ENCODE measurements around the gene NEXN.
A peak's percentile ranks its signal among the peaks of the same experiment; 100 is the strongest.
"Not testable (repeated sequence)": the region's sequence is repeated elsewhere in the genome, so short reads cannot be mapped to it uniquely, and the experiment has no call there.

The NEXN gene

DNA sequence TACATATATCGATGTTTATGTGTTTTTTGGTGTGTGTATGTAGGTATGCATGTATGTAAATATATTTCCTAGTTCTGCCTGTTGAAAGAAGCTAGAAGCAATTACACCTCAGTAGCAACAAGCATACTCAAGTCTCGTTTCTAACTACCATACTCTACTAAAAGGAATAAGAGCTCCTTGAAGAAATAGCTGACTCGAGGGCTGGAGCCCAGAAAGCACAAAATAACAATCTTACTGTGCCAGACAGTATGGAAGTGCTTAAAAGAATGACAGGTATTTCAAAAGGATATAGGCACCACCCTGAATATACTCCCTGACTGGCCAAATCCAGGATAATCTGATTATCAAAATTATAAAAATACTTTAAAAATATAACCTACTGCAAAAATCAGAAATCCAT is 67.3 kb downstream of the NEXN start:
- intact Hi-C loops (cut with DNase I) = no loop called here
- no peak for DNase-seq

DNA sequence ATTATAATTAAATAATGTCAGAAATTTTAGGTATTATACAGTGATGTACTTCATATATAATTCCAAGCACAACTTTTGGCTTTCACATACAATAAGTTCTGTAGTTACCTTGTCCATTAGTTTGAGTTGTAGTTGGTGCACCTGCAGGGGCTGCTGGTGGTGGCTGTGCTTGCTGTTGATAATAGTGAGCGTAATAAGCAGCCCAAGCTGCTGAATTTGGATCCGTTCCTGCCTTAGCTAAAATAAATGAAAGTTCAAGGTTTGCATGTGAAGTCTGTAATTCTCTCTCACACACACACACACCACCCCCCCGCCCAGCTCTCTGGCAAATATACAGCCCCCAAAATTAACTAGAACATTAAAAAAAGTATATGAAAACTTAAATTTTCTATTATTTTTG is 68.0 kb downstream of the NEXN start:
- intact Hi-C loops (cut with DNase I) = no loop called here
- no peak for DNase-seq

DNA sequence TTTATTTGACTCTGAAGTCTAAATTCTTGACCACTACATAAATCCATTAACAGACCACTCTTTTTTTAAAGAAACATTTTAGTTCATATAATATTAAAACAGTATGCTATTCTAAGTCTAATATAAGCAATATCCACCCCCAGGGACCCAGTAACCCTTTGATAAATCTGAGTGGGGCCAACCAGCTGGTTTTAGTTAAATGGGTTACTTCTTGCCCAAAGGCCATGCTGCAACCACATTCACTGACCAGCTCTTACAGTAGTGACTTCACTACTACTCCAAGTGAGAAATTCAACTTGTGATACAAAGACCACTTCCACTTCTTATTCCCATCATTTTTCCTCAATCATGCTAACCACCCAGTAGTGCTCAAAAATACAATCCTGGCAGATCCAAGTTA is 70.0 kb downstream of the NEXN start:
- intact Hi-C loops (cut with DNase I) = no loop called here
- no peak for DNase-seq

DNA sequence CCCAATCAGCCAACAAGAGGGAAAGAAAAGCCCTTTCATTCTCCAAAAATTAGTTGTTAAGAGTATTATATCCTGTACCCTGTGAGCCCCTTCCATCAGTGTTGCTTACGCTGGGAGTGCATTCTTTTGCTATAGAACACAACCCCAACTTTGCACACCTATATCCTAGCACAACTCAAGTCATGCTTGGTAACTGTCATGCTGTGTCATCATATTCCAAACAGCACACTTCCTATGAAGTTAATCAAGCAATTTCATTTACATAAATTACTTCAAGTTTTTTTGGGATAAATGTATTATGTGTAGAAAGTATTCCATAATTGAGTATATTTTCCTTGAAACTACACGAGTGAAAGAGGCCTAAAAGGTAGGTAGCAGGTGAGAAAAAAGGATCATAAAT is 70.4 kb downstream of the NEXN start:
- intact Hi-C loops (cut with DNase I) = no loop called here
- DNase-seq = no peak

DNA sequence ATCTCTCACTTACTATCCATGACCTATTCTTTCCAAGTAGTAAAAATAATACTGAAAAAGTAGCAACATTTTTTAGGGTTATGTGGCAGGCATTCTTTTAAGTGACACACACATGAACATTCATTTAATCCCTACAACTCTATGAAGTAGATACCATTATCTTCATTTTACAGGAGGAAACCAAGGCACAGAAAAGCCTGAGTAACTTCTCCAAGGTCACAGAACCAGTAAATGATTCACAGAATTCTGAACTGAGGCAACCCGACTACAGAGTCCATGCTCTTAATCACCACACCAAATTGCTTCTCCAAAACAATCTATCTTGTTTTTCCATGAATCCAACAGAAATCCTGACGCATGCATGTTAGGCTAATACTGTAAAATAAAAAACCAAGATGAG is 73.0 kb downstream of the NEXN start:
- DNase-seq = no peak

DNA sequence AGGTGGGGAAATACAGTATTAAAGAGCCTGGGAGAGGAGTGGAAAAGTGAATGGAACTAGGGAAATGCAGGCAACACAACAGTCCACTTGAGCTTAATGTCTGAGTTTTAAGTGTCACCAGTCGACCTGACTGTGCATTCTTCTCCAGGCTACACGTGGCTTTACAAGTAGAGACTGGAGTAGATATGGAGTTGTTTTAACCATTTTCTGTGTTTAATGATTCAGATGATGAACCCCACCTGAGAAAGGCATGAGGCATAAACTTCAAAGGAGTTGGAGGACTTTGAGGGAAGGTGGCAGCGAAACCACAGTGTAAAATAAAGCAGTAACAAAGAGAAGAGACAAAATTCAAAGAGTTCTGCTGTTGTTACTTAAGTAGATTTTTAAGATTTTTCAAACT is 77.9 kb downstream of the NEXN start:
- DNase-seq = no peak
- intact Hi-C loops (cut with DNase I) = no loop called here

More for the DNA sequence above, 73.0 kb downstream of the NEXN start:
- intact Hi-C loops (cut with DNase I) = no loop called here

DNA sequence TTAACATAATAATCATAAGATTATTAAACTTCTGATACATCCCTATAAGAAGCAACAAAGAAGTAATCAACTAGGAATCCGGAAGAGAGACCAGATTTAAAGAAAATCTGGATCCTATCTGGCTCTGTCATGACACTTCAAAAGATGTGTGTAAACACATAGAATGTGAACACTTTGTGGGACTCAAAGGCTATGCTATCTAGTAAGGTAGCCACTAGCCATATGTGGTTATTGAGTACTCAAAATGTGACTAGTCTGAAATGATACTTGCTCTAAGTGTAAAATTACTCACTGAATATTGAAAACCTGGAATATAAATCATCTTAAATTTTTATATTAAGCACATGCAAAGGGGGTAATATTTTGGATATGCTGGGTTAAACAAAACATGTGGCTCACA is 81.8 kb downstream of the NEXN start:
- intact Hi-C loops (cut with DNase I) = no loop called here

DNA sequence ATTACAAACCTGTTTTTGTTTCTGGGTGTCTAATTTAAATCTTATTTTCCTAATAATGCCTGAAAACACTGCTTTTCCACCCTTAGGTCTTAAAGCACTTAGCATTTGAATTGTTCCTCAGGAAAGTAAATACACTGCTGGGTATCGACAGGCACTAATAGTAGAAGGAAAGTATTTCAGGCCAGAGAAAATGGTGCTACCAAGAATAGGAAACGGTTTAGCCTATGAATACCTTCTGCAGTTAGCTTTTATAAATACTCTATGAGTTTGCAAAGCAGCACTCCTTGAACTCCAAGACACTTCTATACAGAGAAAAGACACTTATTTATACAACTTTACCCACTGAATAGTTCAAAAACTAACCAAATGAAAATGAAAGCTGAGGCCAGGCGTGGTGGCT is 83.7 kb downstream of the NEXN start:
- no peak for DNase-seq
- intact Hi-C loops (cut with DNase I) = no loop called here

More for the DNA sequence above, 81.8 kb downstream of the NEXN start:
- no peak for DNase-seq

DNA sequence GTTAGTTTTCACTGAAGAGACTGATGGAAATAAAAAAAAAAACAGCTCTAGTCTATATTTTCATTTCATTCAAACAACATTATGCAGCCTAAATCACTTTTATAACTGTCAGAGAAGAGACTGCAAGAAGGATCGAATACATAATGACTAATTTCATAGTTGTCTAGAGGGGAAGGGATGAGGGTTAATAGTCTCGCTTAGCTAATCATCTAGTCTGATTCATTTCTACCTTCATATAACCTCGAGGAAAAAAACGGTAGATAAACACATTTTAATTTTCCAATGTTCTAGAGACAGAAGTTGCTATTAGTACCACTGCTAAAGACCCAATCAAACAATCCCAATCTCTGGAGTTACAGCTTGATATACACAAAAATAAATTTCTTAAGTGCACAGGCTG is 87.0 kb downstream of the NEXN start:
- intact Hi-C loops (cut with DNase I) = no loop called here
- DNase-seq = no peak

DNA sequence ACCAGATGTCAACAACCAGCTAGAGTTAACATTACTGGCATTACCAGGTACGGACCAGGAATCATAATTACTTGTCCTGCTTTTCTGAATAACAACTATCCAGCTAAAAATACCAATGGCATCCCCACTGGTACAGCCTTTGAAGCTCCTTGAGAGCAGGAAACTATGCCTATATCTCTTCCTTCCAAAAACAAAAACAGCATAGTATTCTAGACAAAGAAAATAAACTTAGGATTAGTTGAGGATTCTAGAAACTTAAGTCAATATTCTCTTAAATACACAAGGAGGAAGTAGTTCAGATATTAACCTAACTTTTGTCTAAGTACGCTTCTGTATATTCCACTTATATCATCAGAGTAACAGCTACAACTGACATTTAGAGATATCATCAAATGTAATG is 87.5 kb downstream of the NEXN start:
- intact Hi-C loops (cut with DNase I) = no loop called here
- DNase-seq = no peak

DNA sequence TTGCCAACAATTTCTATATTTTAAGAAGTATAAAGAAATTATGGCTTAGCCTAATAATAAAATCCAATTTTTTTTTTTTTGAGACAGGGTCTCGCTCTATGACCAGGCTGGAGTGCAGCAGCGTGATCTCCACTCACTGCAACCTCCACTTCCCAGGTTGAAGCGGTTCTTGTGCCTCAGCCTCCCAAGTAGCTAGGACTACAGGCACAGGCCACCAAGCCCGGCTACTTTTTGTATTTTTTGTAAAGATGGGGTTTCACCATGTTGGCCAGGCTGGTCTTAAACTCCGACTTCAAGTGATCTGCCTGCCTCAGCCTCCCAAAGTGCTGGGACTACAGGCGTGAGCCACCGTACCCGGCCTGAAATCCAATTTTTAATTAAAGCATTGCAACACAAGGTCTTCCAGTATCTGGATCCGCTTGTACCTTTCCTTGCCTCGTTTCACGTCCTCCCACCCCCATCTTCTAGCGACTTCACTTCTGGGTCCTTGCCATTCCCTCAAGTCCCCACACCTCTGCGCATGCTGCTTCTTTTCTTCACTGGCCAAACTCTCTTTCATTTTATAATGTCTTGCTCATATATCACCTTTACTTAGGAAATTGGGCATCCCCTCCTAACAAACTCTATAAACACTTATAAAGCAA is 88.1 kb downstream of the NEXN start:
- intact Hi-C loops (cut with DNase I) = no loop called here

DNA sequence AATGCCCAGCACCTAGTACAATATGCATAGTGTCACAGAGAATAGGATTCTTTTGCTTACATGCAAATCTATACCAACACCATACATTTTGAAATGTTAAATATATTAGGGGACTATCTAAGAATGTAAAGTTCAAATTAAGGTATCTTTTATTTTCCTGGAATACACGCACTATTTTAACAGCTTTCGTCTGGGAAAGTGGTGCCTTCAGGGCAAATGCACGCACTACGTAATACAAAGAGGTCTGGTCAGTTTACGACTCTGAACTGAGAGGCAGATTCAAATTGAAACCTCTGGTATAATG is 89.5 kb downstream of the NEXN start:
- DNase-seq = no peak
- intact Hi-C loops (cut with DNase I) = loop anchor here (2.0 kb wide), 1 partner anchor 137 kb away; no protein-coding TSS in a partner anchor

More for the DNA sequence above, 88.1 kb downstream of the NEXN start:
- no peak for DNase-seq

DNA sequence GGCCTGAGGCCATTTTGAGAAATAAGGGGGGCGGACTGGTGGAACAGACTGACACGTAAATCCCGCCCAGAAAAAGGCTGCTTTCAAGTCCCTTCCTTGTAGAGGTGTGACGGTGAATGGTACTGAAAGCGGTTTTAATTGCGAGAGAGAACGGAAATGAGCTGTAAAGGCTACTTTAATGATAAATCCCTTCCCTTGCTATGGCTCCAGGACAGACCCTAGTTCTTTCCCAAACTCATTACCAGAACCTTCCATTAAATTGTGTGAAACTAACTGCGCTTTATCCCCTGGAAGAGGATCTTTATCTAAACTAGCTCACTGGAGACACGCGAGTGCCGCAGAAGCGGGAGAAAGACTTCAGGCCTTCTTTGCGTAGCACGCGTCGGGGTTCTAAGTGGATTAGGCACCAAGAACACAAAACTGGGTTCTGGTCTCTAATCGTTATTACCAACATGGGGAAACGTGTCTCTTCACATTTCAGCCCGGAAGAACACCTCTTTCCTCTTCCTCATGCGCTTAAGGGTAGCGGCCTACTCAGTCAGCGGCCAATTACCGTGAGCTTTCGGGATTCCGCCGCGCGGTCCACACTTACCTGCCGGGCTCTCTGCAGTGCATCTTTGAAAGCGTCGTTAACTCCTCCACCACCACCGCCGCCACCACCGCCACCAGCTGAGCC is 90.0 kb downstream of the NEXN start:
- intact Hi-C loops (cut with DNase I) = loop anchor here (2.0 kb wide), 1 partner anchor 136 kb away; no protein-coding TSS in a partner anchor
- peak in 5 of 10 donors; percentile 13 to 77 (median 35) for DNase-seq

DNA sequence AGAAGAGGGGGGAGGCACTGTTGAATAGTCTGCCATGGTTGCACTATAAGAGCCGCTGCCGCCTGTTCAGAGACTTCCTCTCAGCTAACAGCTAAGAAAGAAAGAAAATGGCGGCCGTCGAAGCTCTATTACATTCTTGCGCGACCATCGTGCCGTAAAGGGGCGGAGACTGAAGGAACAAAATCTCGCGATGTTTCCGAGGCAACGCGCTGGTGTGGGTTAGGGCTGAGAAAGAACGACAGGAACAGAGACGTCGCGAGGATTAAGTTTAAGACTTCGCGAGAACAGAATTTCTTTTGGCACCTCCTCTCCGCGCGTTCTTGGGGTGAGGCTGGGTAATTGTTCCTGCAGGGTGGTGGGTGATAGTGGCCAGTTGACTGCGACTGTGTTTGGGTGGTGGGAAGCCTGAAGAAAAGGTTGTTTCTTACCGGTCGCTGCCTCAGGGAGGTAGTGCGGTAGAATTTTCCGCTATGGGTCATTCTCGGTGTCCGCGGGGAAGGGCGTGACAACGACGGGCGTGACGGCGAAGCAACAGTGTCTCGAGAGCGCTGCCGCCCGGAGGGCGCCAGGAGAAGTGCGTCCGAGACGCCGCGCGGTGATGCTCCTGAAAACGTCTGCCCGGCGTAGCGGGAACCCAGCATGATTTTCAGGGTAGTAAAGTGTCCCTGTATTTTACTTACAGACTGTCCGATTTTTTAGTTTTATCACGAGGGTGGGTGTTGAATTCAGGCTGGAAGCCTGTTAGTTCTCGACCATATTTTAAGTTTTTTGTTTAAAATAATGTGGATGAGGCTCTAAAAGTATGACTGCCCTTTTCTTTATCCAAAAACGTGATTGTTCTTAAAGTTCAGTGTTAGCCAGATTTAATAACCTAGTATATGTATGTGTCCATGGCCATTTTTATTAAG is 90.8 kb downstream of the NEXN start, which contains the start of gene FUBP1:
Gene FUBP1, minus strand, starts transcription at position 104 of the 908 bp plus-strand sequence. Its CDS starts 68 bp downstream, at position 36.
- peak; percentile 84 to 98 (median 92) for DNase-seq
- intact Hi-C loops (cut with DNase I) = loop anchor here (1.0 to 2.0 kb wide), 2 partner anchors 25 to 136 kb away; partner anchors contain the start of gene DNAJB4

DNA sequence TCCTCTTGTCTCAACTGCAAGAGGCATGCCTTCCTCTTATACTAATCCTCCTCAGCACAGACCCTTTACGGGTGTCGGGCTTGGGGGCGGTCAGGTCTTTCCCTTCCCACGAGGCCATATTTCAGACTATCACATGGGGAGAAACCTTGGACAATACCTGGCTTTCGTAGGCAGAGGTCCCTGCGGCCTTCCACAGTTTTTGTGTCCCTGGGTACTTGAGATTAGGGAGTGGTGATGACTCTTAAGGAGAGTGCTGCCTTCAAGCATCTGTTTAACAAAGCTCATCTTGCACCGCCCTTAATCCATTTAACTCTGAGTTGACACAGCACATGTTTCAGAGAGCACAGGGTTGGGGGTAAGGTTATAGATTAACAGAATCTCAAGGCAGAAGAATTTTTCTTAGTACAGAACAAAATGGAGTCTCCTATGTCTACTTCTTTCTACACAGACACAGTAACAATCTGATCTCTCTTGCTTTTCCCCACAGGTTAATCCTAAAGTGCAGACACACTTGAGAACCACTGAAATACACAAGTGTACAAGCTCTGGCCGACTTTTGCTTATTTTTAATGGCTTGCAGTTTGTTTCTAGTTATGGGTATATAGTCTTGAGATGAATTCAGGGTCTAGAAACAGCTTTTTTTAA is 95.0 kb downstream of the NEXN start:
- DNase-seq; intact Hi-C loops (cut with DNase I): not testable (repeated sequence)

DNA sequence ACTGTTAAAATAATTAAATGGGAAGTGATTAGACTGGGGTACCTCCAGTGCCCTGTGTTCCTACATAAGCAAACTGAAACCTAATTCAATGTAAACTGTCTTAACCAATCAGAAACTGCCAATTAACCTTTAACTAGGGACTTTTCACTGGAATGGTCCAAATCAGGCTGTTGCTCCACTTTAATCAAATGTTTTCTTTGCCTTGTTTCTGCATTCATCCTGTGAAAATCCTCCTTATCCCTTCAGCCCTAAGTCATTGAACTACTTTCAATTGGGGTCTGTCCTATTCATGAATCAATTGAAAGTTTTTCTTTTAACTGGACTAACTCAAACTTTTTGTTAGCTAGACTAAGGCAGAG is 95.6 kb downstream of the NEXN start:
- DNase-seq = no peak
- intact Hi-C loops (cut with DNase I) = no loop called here

DNA sequence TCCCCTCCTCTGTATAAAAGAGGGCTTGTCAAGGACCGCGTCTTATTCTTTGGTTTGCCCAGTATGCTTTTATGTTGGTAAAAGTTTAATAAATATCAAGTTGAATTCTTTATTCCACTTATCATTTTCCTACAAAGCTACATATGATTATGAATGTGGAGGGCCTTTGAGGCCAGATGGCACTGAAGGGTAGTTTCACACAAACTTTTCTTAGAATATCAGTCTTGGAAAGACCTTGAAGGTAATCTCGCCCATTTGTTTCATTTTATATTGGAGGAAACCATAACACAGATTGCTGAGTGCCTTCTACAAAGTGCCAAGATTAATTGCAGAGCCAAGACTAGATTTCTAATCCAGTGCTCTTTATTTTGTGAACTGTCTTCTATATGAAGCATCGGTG is 96.2 kb downstream of the NEXN start:
- no peak for DNase-seq

DNA sequence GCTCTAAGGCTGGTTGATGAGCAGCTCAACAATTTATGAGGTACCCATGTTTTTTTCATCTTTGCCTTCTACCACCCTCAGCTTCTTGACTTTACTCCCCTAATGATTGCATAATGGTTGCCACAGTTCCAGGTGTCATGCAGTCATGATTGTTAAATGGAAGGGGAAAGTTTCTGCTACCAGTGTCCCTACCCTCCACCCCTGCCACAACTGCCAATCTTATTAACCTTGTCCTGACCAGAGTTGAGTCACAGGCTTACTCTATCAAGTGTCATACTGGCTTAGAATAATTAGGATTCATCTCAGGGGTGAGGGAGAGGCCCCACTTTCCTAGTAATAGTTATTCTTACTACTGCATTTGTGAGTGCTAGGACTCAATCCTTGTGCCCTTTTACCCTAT is 98.4 kb downstream of the NEXN start:
- intact Hi-C loops (cut with DNase I) = no loop called here
- no peak for DNase-seq

More for the DNA sequence above, 96.2 kb downstream of the NEXN start:
- intact Hi-C loops (cut with DNase I) = no loop called here

DNA sequence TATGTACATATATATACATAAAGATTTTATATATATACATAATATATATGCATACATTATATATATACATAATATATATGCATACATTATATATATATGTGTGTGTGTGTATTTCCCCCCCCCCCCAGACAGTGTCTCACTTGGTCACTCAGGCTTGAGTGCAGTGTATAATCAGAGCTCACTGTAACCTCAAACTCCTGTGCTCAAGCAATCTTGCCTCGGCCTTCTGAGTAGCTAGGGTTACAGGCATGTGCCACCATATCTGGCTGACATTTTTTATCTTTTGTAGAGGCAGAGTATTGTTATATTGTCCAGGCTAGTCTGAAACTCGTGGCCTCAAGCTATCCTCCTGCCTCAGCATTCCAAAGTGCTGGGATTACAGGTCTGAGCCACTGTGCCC is 99.5 kb downstream of the NEXN start:
- intact Hi-C loops (cut with DNase I) = no loop called here
- no peak for DNase-seq

DNA sequence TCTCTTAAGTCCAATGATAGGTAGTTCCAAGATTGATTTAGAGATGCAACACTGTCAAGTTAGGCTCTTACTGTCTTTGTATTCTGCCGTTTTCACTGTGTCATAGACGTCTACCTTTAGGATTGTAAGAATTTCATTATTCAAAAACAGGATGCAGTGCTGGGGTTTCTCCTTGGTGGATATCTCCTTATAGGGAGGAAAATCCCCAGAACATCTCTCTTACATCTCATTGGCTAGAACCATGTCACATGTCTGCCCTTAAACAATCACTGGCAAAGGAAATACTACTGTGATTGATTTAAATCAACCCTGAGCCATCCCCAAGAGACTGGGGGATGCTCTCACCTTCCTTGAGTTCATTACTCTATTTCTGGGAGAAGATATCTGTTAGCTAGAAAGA is 101.3 kb downstream of the NEXN start:
- DNase-seq = no peak
- intact Hi-C loops (cut with DNase I) = no loop called here

Data from posterior cingulate gyrus (tissue), 11 donors.